ENCODE results near the gene PLEKHG5. TPM values are rescaled to one million over a fixed set of nuclear protein-coding genes. Genes with fewer than 3 reads are reported as not detected.

The PLEKHG5 gene
- total RNA-seq, 2 experiments from 2014 or later = 1.7 to 1.8 TPM

- POLR2A ChIA-PET = no interaction called here
- CTCF ChIA-PET = no interaction called here
Measured at GRCh38 chr1:6534248-6534822, 42.9 kb upstream of the PLEKHG5 start.

DNA sequence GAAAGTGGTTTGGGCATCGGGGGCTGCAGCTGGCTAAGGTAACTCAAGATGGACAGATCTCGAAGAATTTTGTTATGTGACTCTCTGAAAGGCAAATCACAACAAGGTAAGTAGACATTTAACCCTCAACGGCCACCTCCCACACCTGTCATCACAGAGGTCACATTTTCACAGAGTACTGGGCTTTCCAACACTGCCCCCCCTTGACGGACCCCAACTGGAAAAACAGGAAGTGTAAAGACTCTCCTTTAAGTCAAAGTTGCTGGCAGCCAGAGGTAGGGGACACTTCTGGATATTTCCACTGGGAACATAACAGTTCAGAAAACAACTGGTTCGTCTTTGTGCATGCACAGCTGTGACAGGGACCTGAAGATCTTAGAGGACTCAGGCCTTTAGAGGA, 40.5 kb upstream of the PLEKHG5 start:
- ChIA-PET POLR2A (no interaction called here), CTCF (interaction anchor here (1.2 kb wide), 1 partner anchor 41 kb away, joined by 3 read pairs; no protein-coding TSS in a partner anchor)
- ATAC-seq (no peak), DNase-seq (no peak)
- no peaks in the 10 kb centered on the region for H3K27me3 Mint-ChIP-seq
- H3K36me3 Mint-ChIP-seq (ENCODE audit: low read depth) = peaks cover 33% of the 10 kb centered on the region
- no peaks in the 10 kb centered on the region for H3K4me1 Mint-ChIP-seq (ENCODE audit: low read depth)
- intact Hi-C loops (cut with micrococcal nuclease) = no loop called here
- H3K27ac Mint-ChIP-seq = no peak overlapping the region
- H3K9me3 Mint-ChIP-seq = no peaks in the 10 kb centered on the region
- no peak overlapping the region for H3K4me3 Mint-ChIP-seq
- no peak for TF ChIP-seq CTCF (IDR thresholded peaks at IDR 0.05)

More at GRCh38 chr1:6534248-6534822, 42.9 kb upstream of the PLEKHG5 start:
- H3K9me3 Mint-ChIP-seq = no peaks in the 10 kb centered on the region
- no peak overlapping the region for H3K27ac Mint-ChIP-seq
- intact Hi-C loops (cut with micrococcal nuclease) = no loop called here
- H3K27me3 Mint-ChIP-seq = no peaks in the 10 kb centered on the region
- peaks cover 24% of the 10 kb centered on the region for H3K36me3 Mint-ChIP-seq (ENCODE audit: low read depth)
- TF ChIP-seq CTCF (IDR thresholded peaks at IDR 0.05) = no peak
- DNase-seq (no peak), ATAC-seq (no peak)
- H3K4me3 Mint-ChIP-seq = no peak overlapping the region
- H3K4me1 Mint-ChIP-seq (ENCODE audit: low read depth) = no peaks in the 10 kb centered on the region

- Mint-ChIP-seq H3K36me3 (ENCODE audit: low read depth) (peaks cover 39% of the 10 kb centered on the region), H3K27me3 (no peaks in the 10 kb centered on the region), H3K4me1 (ENCODE audit: low read depth) (no peaks in the 10 kb centered on the region), H3K9me3 (no peaks in the 10 kb centered on the region), H3K27ac (no peak overlapping the region), H3K4me3 (no peak overlapping the region)
- TF ChIP-seq CTCF (IDR thresholded peaks at IDR 0.05) = no peak
- ChIA-PET CTCF (no interaction called here), POLR2A (no interaction called here)
- intact Hi-C loops (cut with micrococcal nuclease) = no loop called here
- no peak for DNase-seq
- ATAC-seq = no peak
Measured at GRCh38 chr1:6530504-6531160, 39.2 kb upstream of the PLEKHG5 start.

GRCh38 chr1:6528492-6528891, 37.0 kb upstream of the PLEKHG5 start:
- DNase-seq (no peak), ATAC-seq (no peak)
- no peak for TF ChIP-seq CTCF (IDR thresholded peaks at IDR 0.05)
- intact Hi-C loops (cut with micrococcal nuclease) = no loop called here
- H3K9me3 Mint-ChIP-seq = no peaks in the 10 kb centered on the region
- no peaks in the 10 kb centered on the region for H3K27me3 Mint-ChIP-seq
- POLR2A ChIA-PET = interaction anchor here (1.1 to 1.2 kb wide), 2 partner anchors 23 to 26 kb away, joined by 3 to 6 read pairs; partner anchors contain the start of genes NOL9 and TAS1R1
- no peak overlapping the region for H3K4me3 Mint-ChIP-seq
- no peak overlapping the region for H3K27ac Mint-ChIP-seq
- peaks cover 39% of the 10 kb centered on the region for H3K36me3 Mint-ChIP-seq (ENCODE audit: low read depth)
- no peaks in the 10 kb centered on the region for H3K4me1 Mint-ChIP-seq (ENCODE audit: low read depth)
- CTCF ChIA-PET = interaction anchor here (1.0 to 1.3 kb wide), 2 partner anchors 38 to 43 kb away, joined by 3 to 4 read pairs; no protein-coding TSS in a partner anchor

DNA sequence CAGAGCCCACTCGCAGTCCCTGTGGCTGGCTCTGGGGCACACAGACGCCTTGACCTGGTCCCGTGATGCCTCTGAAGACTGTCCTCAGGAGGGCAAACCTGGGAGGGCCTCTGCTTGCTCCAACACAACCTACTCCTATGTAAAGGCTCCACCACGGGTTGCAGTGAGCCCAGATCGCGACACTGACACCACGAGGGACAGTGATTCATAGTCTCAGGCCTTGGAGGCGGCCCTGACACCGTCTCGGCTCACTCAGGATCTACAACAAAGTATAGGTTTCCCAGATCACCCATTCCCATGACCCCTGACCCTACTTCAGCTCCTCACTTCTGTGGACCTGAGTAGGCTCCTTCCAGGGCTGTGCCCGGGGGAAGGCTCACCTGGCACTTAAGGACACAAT, 34.8 kb upstream of the PLEKHG5 start:
- DNase-seq (no peak), ATAC-seq (no peak)
- Mint-ChIP-seq H3K4me3 (no peak overlapping the region), H3K9me3 (no peaks in the 10 kb centered on the region), H3K27ac (no peak overlapping the region), H3K4me1 (ENCODE audit: low read depth) (no peaks in the 10 kb centered on the region), H3K36me3 (ENCODE audit: low read depth) (peaks cover 26% of the 10 kb centered on the region), H3K27me3 (no peaks in the 10 kb centered on the region)
- intact Hi-C loops (cut with micrococcal nuclease) = no loop called here
- ChIA-PET CTCF (no interaction called here), POLR2A (interaction anchor here (1.0 kb wide), 1 partner anchor 24 kb away, joined by 3 read pairs; no protein-coding TSS in a partner anchor)
- TF ChIP-seq CTCF (IDR thresholded peaks at IDR 0.05) = no peak
